ENCODE data around the gene KIFAP3.
A peak's percentile ranks its signal among the peaks of the same experiment; 100 is the strongest.

KIFAP3 gene

DNA sequence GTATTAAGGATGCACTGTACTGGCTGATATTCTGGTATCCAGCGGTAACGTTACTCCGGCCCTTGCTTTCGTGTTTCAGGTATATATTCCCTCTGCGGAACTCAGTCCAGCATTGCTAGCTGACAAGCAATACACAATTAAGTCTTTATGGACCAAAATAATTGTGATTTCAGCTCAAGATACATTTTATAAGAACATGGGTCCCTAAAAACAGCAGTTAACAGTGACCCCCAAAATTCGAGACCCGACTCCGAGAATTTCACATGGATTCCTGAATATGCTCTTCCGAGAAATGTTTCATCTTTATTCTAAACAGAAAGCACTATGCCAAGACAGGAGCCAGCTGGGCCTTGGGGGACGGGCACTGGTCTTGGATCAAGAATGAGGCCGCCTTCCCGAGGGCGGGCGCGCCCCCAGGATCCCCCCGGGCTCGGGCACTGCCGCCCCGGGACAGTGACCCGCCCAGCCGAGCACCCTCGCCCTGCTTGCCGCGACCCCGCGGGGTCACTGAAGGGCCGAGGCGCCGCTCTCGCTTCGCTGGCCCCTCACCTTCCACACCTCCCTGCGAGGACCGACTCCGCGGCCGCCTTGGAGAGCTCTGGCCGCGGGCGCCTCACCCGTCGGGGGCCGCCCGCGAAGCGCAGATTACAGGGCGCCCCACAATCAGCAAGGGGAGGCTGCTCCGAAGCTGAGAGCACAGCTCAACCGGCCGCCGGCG lies 181.4 kb downstream of the KIFAP3 start:
- ChIA-PET POLR2A (interaction anchor here (0.6 to 1.7 kb wide), 3 partner anchors 15 to 639 kb away, joined by 3 to 4 read pairs (median 3); partner anchors contain the start of genes GORAB and METTL18), CTCF (interaction anchor here (0.7 to 3.0 kb wide), 12 partner anchors 9 to 181 kb away, joined by 3 to 21 read pairs (median 3); partner anchors contain the start of genes KIFAP3 and METTL18)
- DNase-seq (ENCODE audit: extremely low spot score), result no peak
- TF ChIP-seq, protein P1, sequence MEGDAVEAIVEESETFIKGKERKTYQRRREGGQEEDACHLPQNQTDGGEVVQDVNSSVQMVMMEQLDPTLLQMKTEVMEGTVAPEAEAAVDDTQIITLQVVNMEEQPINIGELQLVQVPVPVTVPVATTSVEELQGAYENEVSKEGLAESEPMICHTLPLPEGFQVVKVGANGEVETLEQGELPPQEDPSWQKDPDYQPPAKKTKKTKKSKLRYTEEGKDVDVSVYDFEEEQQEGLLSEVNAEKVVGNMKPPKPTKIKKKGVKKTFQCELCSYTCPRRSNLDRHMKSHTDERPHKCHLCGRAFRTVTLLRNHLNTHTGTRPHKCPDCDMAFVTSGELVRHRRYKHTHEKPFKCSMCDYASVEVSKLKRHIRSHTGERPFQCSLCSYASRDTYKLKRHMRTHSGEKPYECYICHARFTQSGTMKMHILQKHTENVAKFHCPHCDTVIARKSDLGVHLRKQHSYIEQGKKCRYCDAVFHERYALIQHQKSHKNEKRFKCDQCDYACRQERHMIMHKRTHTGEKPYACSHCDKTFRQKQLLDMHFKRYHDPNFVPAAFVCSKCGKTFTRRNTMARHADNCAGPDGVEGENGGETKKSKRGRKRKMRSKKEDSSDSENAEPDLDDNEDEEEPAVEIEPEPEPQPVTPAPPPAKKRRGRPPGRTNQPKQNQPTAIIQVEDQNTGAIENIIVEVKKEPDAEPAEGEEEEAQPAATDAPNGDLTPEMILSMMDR (IDR thresholded peaks at IDR 0.05; ENCODE audit: control extremely low read depth, extremely low read depth, low read depth, missing control alignments), result no peak

DNA sequence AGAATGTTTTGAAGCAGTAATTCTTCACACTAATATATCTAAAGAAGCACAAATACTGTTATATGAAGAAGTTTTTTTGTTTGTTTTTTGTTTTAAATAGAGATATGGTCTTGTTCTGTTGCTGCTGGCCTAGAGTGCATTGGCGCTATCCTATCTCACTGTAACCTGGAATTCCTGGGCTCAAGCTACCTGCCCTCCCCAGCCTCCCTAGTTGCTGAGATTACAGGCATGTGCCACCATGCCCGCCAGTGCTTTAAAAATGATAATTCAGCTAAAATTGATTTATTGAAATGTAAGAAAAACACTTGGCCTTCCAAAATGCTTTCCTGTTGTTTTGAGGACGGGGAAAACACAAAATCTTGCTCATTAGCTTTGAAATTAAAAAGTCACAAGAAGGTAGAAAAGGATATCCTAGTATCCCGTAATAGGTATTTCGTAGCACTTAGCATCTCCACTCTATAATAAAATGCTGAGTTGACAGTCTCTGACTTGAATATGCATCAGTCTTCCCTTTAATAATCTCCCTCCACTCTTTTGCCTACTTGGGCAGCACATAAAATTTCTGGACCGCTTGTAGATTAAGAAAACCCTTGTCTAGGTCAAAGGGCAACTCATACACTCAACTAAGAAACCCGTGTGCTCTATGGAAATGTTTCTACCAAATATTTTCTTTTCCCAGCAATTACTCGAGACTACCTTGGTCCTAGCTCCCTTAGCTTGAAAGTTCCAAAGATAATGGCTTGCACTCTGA lies 182.1 kb downstream of the KIFAP3 start:
- POLR2A ChIA-PET, result no interaction called here
- DNase-seq (ENCODE audit: extremely low spot score), result no peak
- CTCF ChIA-PET, result interaction anchor here (0.9 to 3.0 kb wide), 11 partner anchors 8 to 641 kb away, joined by 3 to 21 read pairs (median 4); partner anchors contain the start of gene KIFAP3
- TF ChIP-seq, protein P1 (IDR thresholded peaks at IDR 0.05; ENCODE audit: control extremely low read depth, extremely low read depth, low read depth, missing control alignments), result no peak

- no peak for DNase-seq (ENCODE audit: extremely low spot score)
- ChIA-PET CTCF (interaction anchor here (0.9 to 1.8 kb wide), 9 partner anchors 9 to 642 kb away, joined by 3 to 6 read pairs (median 3); no protein-coding TSS in a partner anchor), POLR2A (interaction anchor here (0.9 kb wide), 1 partner anchor 35 kb away, joined by 3 read pairs; no protein-coding TSS in a partner anchor)
- TF ChIP-seq, protein P1 (IDR thresholded peaks at IDR 0.05; ENCODE audit: control extremely low read depth, extremely low read depth, low read depth, missing control alignments), result no peak
Observed at GRCh38 chr1:169891539-169891885, 183.0 kb downstream of the KIFAP3 start.

DNA sequence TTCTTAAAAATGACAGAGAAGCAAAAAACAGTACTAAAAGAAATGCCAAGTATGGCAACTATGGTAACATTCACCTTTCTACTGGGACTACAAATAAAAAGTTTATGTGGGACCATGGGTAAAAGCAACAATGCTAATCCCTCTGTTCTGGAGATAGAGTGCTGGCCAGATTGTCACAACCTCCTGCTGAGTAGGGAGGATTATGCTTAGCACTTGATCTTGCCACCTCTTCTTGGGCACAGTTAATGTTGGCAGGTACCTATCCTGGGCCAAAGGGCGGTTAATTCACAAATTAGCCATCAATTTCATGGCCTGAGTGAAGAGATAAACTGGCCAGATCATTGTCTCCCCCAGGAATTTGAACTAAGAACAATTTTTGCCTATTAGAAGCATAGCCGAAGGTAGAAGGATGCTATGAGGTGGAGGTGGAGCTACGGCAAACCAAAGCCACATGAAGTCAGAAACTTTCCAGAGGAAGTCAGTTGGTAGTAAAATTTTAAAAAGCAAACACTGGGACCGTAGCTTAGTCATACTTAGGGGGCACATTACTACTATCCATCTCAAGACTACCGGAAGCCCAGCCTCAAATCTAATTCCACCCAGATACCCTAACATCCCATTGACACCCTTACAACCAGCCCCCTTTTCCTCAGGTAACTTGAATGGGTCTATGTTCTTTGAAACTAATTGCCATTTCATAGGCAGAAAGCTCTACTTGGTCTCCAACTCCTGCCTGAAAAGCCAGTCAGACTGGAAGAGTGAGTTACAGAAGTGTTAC lies 183.5 kb downstream of the KIFAP3 start:
- TF ChIP-seq, protein P1 (IDR thresholded peaks at IDR 0.05; ENCODE audit: control extremely low read depth, extremely low read depth, low read depth, missing control alignments), result no peak
- ChIA-PET CTCF (interaction anchor here (0.9 to 1.8 kb wide), 9 partner anchors 8 to 642 kb away, joined by 3 to 6 read pairs (median 3); no protein-coding TSS in a partner anchor), POLR2A (interaction anchor here (0.9 kb wide), 1 partner anchor 35 kb away, joined by 3 read pairs; no protein-coding TSS in a partner anchor)
- DNase-seq (ENCODE audit: extremely low spot score), result peak; percentile 35

DNA sequence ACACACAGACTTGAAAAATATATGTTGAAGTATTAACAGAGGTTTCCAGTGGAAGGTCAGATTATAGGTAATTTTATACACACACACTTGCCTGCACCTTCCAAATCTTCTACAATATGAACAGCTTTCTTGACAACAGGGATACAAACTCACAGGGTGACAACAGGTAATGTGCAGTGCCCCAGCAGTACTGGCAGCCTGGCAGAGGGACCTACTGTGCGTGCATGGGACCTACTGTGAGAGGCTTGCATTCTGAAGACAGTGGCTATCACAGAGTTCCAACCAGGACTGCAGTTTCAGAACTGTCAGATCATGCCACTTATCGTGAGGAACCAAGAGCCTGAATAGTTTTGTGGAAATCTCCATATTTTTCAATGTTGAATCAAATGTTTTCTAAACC lies 184.6 kb downstream of the KIFAP3 start:
- POLR2A ChIA-PET, result no interaction called here
- CTCF ChIA-PET, result interaction anchor here (1.5 to 3.3 kb wide), 2 partner anchors 11 to 21 kb away, joined by 3 to 11 read pairs; no protein-coding TSS in a partner anchor

More for the DNA sequence above, 184.6 kb downstream of the KIFAP3 start:
- TF ChIP-seq, protein P1 (IDR thresholded peaks at IDR 0.05; ENCODE audit: control extremely low read depth, extremely low read depth, low read depth, missing control alignments), result no peak
- DNase-seq (ENCODE audit: extremely low spot score), result no peak
